A549 treated with Hydrocortisone at 1 μM for 4 hours (cell line): Measurements from ENCODE around the gene DSCAM. TPM values are rescaled to one million over a fixed set of nuclear protein-coding genes. Genes with fewer than 3 reads are reported as not detected.

Experiments
- total RNA-seq: library from RNA; stranded (reverse); fragments of 200-300 nt; extraction: Qiagen RNA extraction; gene quantifications from 5 replicates; pipeline ENCODE4 v1.2.3, GENCODE V29; 2022

Gene DSCAM
- not detected in 5 replicates for total RNA-seq

GRCh38 chr21:40846587-40847411 is at the start of gene DSCAM:
Gene DSCAM (minus strand): TSS chr21:40847158. CDS start chr21:40846661, 497 bp downstream.

